HCT116 (cell line): Measurements from ENCODE around the gene FANK1. TPM values are rescaled to one million over a fixed set of nuclear protein-coding genes. Genes with fewer than 3 reads are reported as not detected.

Experiments
- ATAC-seq: fragments of 200-7000 bp; cut with Tn5 transposase; 2 replicates; pipeline ENCODE4 v1.9.1; 2020; ENCODE audit warnings: mild to moderate bottlenecking, moderate library complexity
- BruUV-seq: library from RNA; stranded (reverse); fragments of 400-500 nt; replicated peaks from 2 replicates; lab custom pipeline; 2021; lab: Mats Ljungman, UMichigan
- CTCF ChIA-PET: fragments of 300-600 bp; sonication (Branson Sonifier 250); formaldehyde crosslinking; loops from one replicate; lab custom pipeline; 2021; ENCODE audit warnings: antibody characterized with exemption; lab: Charles Lee
- POLR2A ChIA-PET: fragments of 300-600, 350-600 bp; sonication (Branson Sonifier 250); formaldehyde crosslinking; loops from one replicate; lab custom pipeline; 2021; ENCODE audit warnings: antibody characterized with exemption; lab: Charles Lee
- RAD21 ChIA-PET, 2 experiments: fragments of 300-600 bp; sonication (Branson Sonifier 250); formaldehyde crosslinking; loops; one replicate each; lab custom pipeline; 2023; ENCODE audit warnings: low total read pairs in 2 of 2; ENCODE audit not compliant: uncharacterized antibody in 2 of 2, unreplicated experiment in 2 of 2, low non-redundant PET in 1 of 2; lab: Charles Lee
- DNase-seq: peaks from one replicate; pipeline ENCODE4 v3.0.0-alpha.2; 2010; ENCODE audit warnings: low read depth, low spot score
- H2AFZ ChIP-seq: fragments of 200-600 bp; shearing (Covaris generic), sonication (generic); 2 replicates; pipeline ENCODE4 v1.6.1; 2017; ENCODE audit warnings: low read depth, mixed run types, mixed read lengths, antibody characterized with exemption, low read length; ENCODE audit not compliant: poor library complexity, severe bottlenecking
- H3K27ac ChIP-seq: 2 replicates; pipeline ENCODE4 v1.5.1; 2012; ENCODE audit warnings: low read depth, low read length
- H3K27me3 ChIP-seq: fragments of 200-600 bp; sonication (generic); 2 replicates; pipeline ENCODE4 v1.6.1; 2016; ENCODE audit warnings: mixed run types, low read length, mixed read lengths; ENCODE audit not compliant: insufficient read depth
- H3K36me3 ChIP-seq, 2 experiments: fragments of 200-500 bp in 1 of 2; fragments of 200-600 bp in 1 of 2; sonication (Bioruptor generic) in 1 of 2; sonication (generic) in 1 of 2; 2 replicates each; pipeline versions ENCODE4 v1.5.1 to v1.6.1; 2014 to 2016; ENCODE audit warnings: low read length in 2 of 2, inconsistent platforms in 1 of 2, mixed read lengths in 1 of 2, mixed run types in 1 of 2; ENCODE audit not compliant: insufficient read depth in 2 of 2, control insufficient read depth in 1 of 2
- H3K4me1 ChIP-seq, 2 experiments: fragments of 200-600 bp in 1 of 2; sonication (generic) in 1 of 2; 2 replicates each; pipeline versions ENCODE4 v1.5.1 to v1.6.1; 2012 to 2017; ENCODE audit warnings: low read length in 2 of 2, inconsistent platforms in 1 of 2, mild to moderate bottlenecking in 1 of 2, mixed read lengths in 1 of 2, mixed run types in 1 of 2, moderate library complexity in 1 of 2; ENCODE audit not compliant: insufficient read depth in 2 of 2, control insufficient read depth in 1 of 2
- H3K4me2 ChIP-seq: fragments of 200-600 bp; sonication (generic); 2 replicates; pipeline ENCODE4 v1.6.1; 2017; ENCODE audit warnings: mixed run types, low read length, mixed read lengths
- H3K4me3 ChIP-seq, 2 experiments: fragments of 200-600 bp in 1 of 2; sonication (generic) in 1 of 2; replicated peaks in 1 of 2; 2 replicates each; pipeline ENCODE4 v1.5.1; 2011 to 2016; ENCODE audit warnings: low read length in 2 of 2, control low read depth in 1 of 2, low read depth in 1 of 2, mild to moderate bottlenecking in 1 of 2, mixed read lengths in 1 of 2, mixed run types in 1 of 2
- H3K79me2 ChIP-seq: fragments of 200-600 bp; sonication (generic); 2 replicates; pipeline ENCODE4 v1.6.1; 2017; ENCODE audit warnings: mild to moderate bottlenecking, mixed run types, low read length, moderate library complexity, mixed read lengths; ENCODE audit not compliant: insufficient read depth
- H3K9ac ChIP-seq: fragments of 200-600 bp; sonication (generic); 2 replicates; pipeline ENCODE4 v1.6.1; 2016; ENCODE audit warnings: low read length, mixed read lengths
- H3K9me2 ChIP-seq: fragments of 200-600 bp; sonication (generic), shearing (Covaris generic); 2 replicates; pipeline ENCODE4 v1.6.1; 2017; ENCODE audit warnings: mixed run types, mild to moderate bottlenecking, moderate library complexity; ENCODE audit not compliant: insufficient read depth
- H3K9me3 ChIP-seq, 2 experiments: fragments of 200-500 bp in 1 of 2; fragments of 200-600 bp in 1 of 2; sonication (Bioruptor generic) in 1 of 2; sonication (generic) in 1 of 2; 2 replicates each; pipeline ENCODE4 v1.6.1; 2014 to 2017; ENCODE audit warnings: low read length in 2 of 2, mixed read lengths in 2 of 2, inconsistent platforms in 1 of 2, low read depth in 1 of 2, mild to moderate bottlenecking in 1 of 2, mixed run types in 1 of 2, moderate library complexity in 1 of 2; ENCODE audit not compliant: control insufficient read depth in 1 of 2, insufficient read depth in 1 of 2
- H4K20me1 ChIP-seq: fragments of 200-600 bp; sonication (generic), shearing (Covaris generic); 2 replicates; pipeline ENCODE4 v1.6.1; 2017; ENCODE audit warnings: mixed run types, mild to moderate bottlenecking, moderate library complexity; ENCODE audit not compliant: insufficient read depth
- CBX3 ChIP-seq: IDR thresholded peaks from 2 replicates; pipeline ENCODE4 v1.6.1; 2012; ENCODE audit warnings: low read depth
- EGR1 ChIP-seq: IDR thresholded peaks from 2 replicates; pipeline ENCODE4 v1.6.1; 2012; ENCODE audit warnings: low read depth
- ELF1 ChIP-seq: IDR thresholded peaks from 2 replicates; pipeline ENCODE4 v1.6.1; 2012; ENCODE audit warnings: low read depth, borderline replicate concordance
- FOSL1 ChIP-seq: IDR thresholded peaks from 2 replicates; pipeline ENCODE4 v1.6.1; 2012; ENCODE audit warnings: low read depth
- POLR2A ChIP-seq: IDR thresholded peaks from 2 replicates; pipeline ENCODE4 v1.7.0; 2011; ENCODE audit warnings: borderline replicate concordance; ENCODE audit not compliant: insufficient read depth, insufficient read length; ENCODE audit errors: extremely low read depth
- POLR2AphosphoS5 ChIP-seq: IDR thresholded peaks from 2 replicates; pipeline ENCODE4 v1.6.1; 2011; ENCODE audit warnings: mild to moderate bottlenecking, low read depth, low read length, moderate library complexity
- REST ChIP-seq: IDR thresholded peaks from 2 replicates; pipeline ENCODE4 v1.6.1; 2012; ENCODE audit warnings: low read depth
- SIN3A ChIP-seq: IDR thresholded peaks from 2 replicates; pipeline ENCODE4 v1.6.1; 2012; ENCODE audit warnings: low read depth
- SP1 ChIP-seq: IDR thresholded peaks from 2 replicates; pipeline ENCODE4 v1.6.1; 2012; ENCODE audit warnings: low read depth
- SRF ChIP-seq: IDR thresholded peaks from 2 replicates; pipeline ENCODE4 v1.6.1; 2012; ENCODE audit warnings: low read depth
- YY1 ChIP-seq: IDR thresholded peaks from 2 replicates; pipeline ENCODE4 v1.6.1; 2011; ENCODE audit warnings: low read length, low read depth, moderate library complexity, mild to moderate bottlenecking; ENCODE audit not compliant: insufficient replicate concordance; ENCODE audit errors: extremely low read depth
- ZFX ChIP-seq: fragments of 450-650 bp; IDR thresholded peaks from 2 replicates; pipeline ENCODE4 v1.6.1; 2017
- intact Hi-C: fragments of 100-400 bp; cut with micrococcal nuclease; formaldehyde crosslinking; loops from 2 replicates; pipeline ENCODE4 v1.10.0; 2022
- total RNA-seq: library from RNA; stranded (reverse); gene quantifications from one replicate; pipeline ENCODE4 v1.2.1, GENCODE V29; 2021; ENCODE audit not compliant: unreplicated experiment

FANK1 gene
- total RNA-seq, 1 experiment from 2014 or later: 5.4 TPM

DNA sequence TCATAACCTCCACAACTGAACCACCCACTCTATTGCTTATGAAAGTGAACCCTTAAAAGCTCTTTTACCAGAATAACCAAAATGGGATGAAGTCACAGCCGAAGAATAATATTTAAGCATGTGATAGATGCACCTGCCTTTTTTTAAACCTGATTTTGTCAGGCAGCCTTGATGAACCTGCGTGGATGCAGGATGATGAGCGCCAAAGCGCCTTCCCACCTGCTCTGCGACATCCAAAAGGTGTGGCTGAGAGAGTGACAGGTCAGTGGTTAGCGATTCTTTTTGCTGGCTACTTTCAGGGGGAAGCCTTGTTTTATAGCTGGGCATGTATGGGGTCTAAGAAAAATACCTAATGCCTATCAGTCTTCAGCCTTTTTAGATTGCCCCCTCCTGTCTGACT, 157.8 kb downstream of the FANK1 start:
- no peak for DNase-seq
- Histone ChIP-seq H3K4me3 (no peak overlapping the region), H3K4me2 (no peak overlapping the region), H3K36me3 (no peaks in the 10 kb centered on the region), H3K9me2 (no peaks in the 10 kb centered on the region), H3K27ac (no peak overlapping the region), H3K79me2 (no peaks in the 10 kb centered on the region), H3K27me3 (peaks cover 83% of the 10 kb centered on the region), H4K20me1 (no peaks in the 10 kb centered on the region), H3K9me3 (no peaks in the 10 kb centered on the region), H3K9ac (no peak overlapping the region), H2AFZ (no peak overlapping the region), H3K4me1 (no peaks in the 10 kb centered on the region)
- ChIA-PET CTCF (no interaction called here), POLR2A (no interaction called here), RAD21 (no interaction called here)
- no TSS peak for BruUV-seq
- intact Hi-C loops: no loop called here
- no peak for ATAC-seq
- TF ChIP-seq ELF1 (no peak), SP1 (no peak), REST (no peak), CBX3 (no peak), SIN3A (no peak), POLR2A (no peak), POLR2AphosphoS5 (no peak), ZFX (no peak), EGR1 (no peak), SRF (no peak), FOSL1 (no peak), YY1 (no peak)
